ENCODE results near the gene LMF1. TPM values are rescaled to one million over a fixed set of nuclear protein-coding genes. Genes with fewer than 3 reads are reported as not detected.

The LMF1 gene
- total RNA-seq, 4 donors from 2014 or later, result 23.2 to 97.8 (median 89.1) TPM

DNA sequence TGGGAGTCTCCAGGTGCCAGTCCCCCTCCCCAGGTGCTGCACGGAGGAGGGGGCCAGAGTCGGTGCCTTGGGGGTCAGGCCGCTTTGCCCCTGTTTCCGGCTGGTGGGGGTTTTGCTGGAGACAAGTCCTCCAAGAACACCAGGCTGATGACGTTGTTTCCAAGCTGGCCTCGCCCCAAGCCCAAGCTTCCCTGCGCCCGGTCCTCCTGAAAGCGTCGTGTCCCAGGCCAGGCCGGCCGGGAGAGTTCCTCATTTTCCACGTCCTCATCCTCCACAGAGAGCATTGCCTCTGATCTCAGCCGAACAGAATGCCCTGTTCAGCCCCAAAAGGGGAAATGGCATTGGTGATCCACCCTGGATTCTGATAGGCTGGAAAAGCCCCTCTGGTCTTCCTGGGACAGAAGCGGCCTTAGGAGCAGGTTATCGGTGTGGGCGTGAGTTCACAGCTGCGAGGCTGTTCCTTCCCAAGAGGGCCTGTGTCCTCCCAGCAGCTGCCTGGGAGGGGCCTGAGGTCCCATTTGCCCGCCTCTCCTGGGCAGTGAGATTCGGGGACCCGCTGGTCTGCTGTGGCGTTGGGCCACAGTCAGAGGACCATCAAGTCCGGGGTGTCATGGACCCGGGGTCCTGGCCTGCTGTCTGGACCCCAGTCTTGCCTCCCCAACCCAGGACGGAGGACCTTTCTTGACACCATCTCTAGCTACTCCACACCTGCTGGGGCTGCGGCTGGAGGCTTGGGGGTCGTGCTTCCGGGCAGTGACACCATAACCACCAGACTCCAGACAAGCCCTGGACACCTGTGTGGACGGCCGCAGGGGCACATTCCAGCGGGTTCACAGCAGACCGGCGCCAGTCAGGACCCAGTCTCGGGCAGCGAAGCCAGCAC, 17.9 kb upstream of the LMF1 start:
- DNase-seq, result no peak
- Histone ChIP-seq H3K36me3 (no peaks in the 10 kb centered on the region), H3K4me3 (replicated peaks in 1 of 3) (no peak overlapping the region), H3K27me3 (no peaks in the 10 kb centered on the region), H3K9me3 (no peaks in the 10 kb centered on the region), H3K4me1 (no peaks in the 10 kb centered on the region), H3K27ac (no peak overlapping the region)
- no peak for TF ChIP-seq POLR2A (IDR thresholded peaks at IDR 0.05)
- TF ChIP-seq, protein P1, sequence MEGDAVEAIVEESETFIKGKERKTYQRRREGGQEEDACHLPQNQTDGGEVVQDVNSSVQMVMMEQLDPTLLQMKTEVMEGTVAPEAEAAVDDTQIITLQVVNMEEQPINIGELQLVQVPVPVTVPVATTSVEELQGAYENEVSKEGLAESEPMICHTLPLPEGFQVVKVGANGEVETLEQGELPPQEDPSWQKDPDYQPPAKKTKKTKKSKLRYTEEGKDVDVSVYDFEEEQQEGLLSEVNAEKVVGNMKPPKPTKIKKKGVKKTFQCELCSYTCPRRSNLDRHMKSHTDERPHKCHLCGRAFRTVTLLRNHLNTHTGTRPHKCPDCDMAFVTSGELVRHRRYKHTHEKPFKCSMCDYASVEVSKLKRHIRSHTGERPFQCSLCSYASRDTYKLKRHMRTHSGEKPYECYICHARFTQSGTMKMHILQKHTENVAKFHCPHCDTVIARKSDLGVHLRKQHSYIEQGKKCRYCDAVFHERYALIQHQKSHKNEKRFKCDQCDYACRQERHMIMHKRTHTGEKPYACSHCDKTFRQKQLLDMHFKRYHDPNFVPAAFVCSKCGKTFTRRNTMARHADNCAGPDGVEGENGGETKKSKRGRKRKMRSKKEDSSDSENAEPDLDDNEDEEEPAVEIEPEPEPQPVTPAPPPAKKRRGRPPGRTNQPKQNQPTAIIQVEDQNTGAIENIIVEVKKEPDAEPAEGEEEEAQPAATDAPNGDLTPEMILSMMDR (IDR thresholded peaks at IDR 0.05), result no peak
- intact Hi-C loops (cut with DNase I), result no loop called here
- 65 to 77% methylated on average over 13 to 27 of the region's 35 CpGs for WGBS, 2 donors

GRCh38 chr16:987906-988305, 17.1 kb upstream of the LMF1 start:
- WGBS, 2 donors, result 88 to 91% methylated on average over 14 to 15 of the region's 17 CpGs

DNA sequence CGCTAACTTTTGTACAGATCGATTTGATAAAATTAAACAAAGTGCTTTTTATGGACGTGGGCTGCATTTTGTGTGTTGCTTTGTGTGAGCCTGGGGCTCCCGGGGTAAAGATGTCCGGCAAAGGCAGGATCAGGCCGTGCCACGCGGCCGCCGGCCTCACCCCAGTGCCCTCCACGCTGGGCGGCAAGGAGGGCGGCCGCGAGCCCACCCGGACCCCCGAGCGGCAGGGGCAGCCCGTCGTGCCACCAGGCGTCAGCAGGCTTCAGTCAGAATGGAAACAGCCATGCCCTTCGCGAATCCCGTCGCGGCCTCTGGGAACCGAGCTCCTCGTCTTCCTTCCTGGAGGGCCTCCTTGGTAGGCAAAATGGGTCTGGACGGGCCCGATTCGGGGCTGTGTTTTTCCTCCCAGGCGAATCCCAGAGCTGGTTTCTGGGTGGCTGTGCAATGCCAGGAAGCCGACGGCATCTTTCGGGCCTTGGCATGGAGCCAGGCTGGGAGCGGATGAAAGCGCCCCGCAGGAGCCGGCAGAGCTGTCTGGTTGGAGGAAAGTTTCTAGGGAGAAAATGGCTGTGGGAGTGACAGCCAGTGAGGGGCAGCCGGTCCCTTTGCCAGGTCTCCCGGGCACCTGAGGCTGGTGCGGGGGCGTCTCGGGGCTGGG, 16.3 kb upstream of the LMF1 start:
- no peaks in the 10 kb centered on the region for H3K27me3 ChIP-seq
- no peak overlapping the region for H3K4me3 ChIP-seq (replicated peaks in 1 of 3)
- DNase-seq, result no peak
- TF ChIP-seq, protein P1 (IDR thresholded peaks at IDR 0.05), result no peak
- TF ChIP-seq POLR2A (IDR thresholded peaks at IDR 0.05), result no peak
- H3K36me3 ChIP-seq, result no peaks in the 10 kb centered on the region
- peaks cover 0 to 2% of the 10 kb centered on the region in 2 donors for H3K4me1 ChIP-seq
- intact Hi-C loops (cut with DNase I), result no loop called here
- H3K27ac ChIP-seq, result no peak overlapping the region
- 66 to 76% methylated on average over 24 to 35 of the region's 44 CpGs for WGBS, 2 donors
- no peaks in the 10 kb centered on the region for H3K9me3 ChIP-seq

More at GRCh38 chr16:987906-988305, 17.1 kb upstream of the LMF1 start:
- Histone ChIP-seq H3K4me1 (no peaks in the 10 kb centered on the region), H3K27me3 (no peaks in the 10 kb centered on the region), H3K9me3 (no peaks in the 10 kb centered on the region), H3K27ac (no peak overlapping the region), H3K4me3 (replicated peaks in 1 of 3) (no peak overlapping the region), H3K36me3 (no peaks in the 10 kb centered on the region)
- intact Hi-C loops (cut with DNase I), result no loop called here
- TF ChIP-seq, protein P1 (IDR thresholded peaks at IDR 0.05), result no peak
- no peak for TF ChIP-seq POLR2A (IDR thresholded peaks at IDR 0.05)
- no peak for DNase-seq

- TF ChIP-seq, protein P1 (IDR thresholded peaks at IDR 0.05), result no peak
- TF ChIP-seq POLR2A (IDR thresholded peaks at IDR 0.05), result no peak
- intact Hi-C loops (cut with DNase I), result no loop called here
- Histone ChIP-seq H3K27me3 (no peaks in the 10 kb centered on the region), H3K36me3 (no peaks in the 10 kb centered on the region), H3K4me3 (replicated peaks in 1 of 3) (no peak overlapping the region), H3K9me3 (no peaks in the 10 kb centered on the region), H3K27ac (no peak overlapping the region), H3K4me1 (peaks cover 0 to 5% of the 10 kb centered on the region in 2 donors)
- DNase-seq, result no peak
- WGBS, 2 donors, result 69 to 78% methylated on average over 7 to 8 of the region's 8 CpGs
These were observed 15.6 kb upstream of the LMF1 start for GRCh38 chr16:986411-986810.
